DND-41 (cell line): ENCODE measurements around the gene ARHGAP24.

ENCODE experiments used
- ATAC-seq: fragments of 200-7000 bp; cut with Tn5 transposase; 3 replicates; pipeline ENCODE4 v1.9.1; 2021; ENCODE audit warnings: low read depth; ENCODE audit not compliant: insufficient read depth
- DNase-seq: peaks from one replicate; pipeline ENCODE4 v3.0.0-alpha.2; 2020
- H2AFZ ChIP-seq: 2 replicates; pipeline ENCODE4 v1.6.0; 2012; ENCODE audit warnings: low read depth, low read length
- H3K27ac ChIP-seq: 2 replicates; pipeline ENCODE4 v1.5.1; 2012; ENCODE audit warnings: low read length, inconsistent platforms
- H3K27me3 ChIP-seq: fragments of 200-600 bp; sonication (generic); 2 replicates; pipeline ENCODE4 v1.6.0; 2012; ENCODE audit warnings: low read length, mild to moderate bottlenecking, inconsistent platforms; ENCODE audit not compliant: insufficient read depth, poor library complexity
- H3K36me3 ChIP-seq: 2 replicates; pipeline ENCODE4 v1.5.1; 2012; ENCODE audit warnings: low read length, inconsistent platforms; ENCODE audit not compliant: insufficient read depth
- H3K4me1 ChIP-seq: 2 replicates; pipeline ENCODE4 v1.5.1; 2012; ENCODE audit warnings: mild to moderate bottlenecking, low read length; ENCODE audit not compliant: insufficient read depth
- H3K4me2 ChIP-seq: 2 replicates; pipeline ENCODE4 v1.6.0; 2012; ENCODE audit warnings: mild to moderate bottlenecking, moderate library complexity, low read length, inconsistent platforms; ENCODE audit not compliant: insufficient read depth
- H3K4me3 ChIP-seq, 2 experiments: fragments of 200-600 bp in 1 of 2; shearing (Covaris generic) in 1 of 2; 2 replicates each; pipeline ENCODE4 v1.5.1; 2012 to 2016; ENCODE audit warnings: inconsistent platforms in 2 of 2, low read length in 2 of 2, mild to moderate bottlenecking in 2 of 2, low read depth in 1 of 2, moderate library complexity in 1 of 2
- H3K79me2 ChIP-seq: 2 replicates; pipeline ENCODE4 v1.6.0; 2012; ENCODE audit warnings: low read length, inconsistent platforms; ENCODE audit not compliant: insufficient read depth
- H3K9ac ChIP-seq: 2 replicates; pipeline ENCODE4 v1.6.0; 2012; ENCODE audit warnings: low read depth, mild to moderate bottlenecking, inconsistent platforms, low read length, moderate library complexity
- H3K9me3 ChIP-seq: 2 replicates; pipeline ENCODE4 v1.5.1; 2012; ENCODE audit warnings: low read length, moderate library complexity, mild to moderate bottlenecking, inconsistent platforms; ENCODE audit not compliant: insufficient read depth, severe bottlenecking
- H4K20me1 ChIP-seq: 2 replicates; pipeline ENCODE4 v1.6.0; 2012; ENCODE audit warnings: low read length; ENCODE audit not compliant: insufficient read depth
- CTCF ChIP-seq: IDR thresholded peaks from 2 replicates; pipeline ENCODE4 v1.5.1; 2012; ENCODE audit warnings: borderline replicate concordance, low read length, moderate library complexity, mild to moderate bottlenecking; ENCODE audit not compliant: poor library complexity, severe bottlenecking; ENCODE audit errors: extremely low read depth
- EZH2 ChIP-seq: IDR thresholded peaks from 3 replicates; pipeline ENCODE4 v1.6.1; 2012; ENCODE audit warnings: borderline replicate concordance, low read depth, mild to moderate bottlenecking, moderate library complexity, low read length, inconsistent platforms; ENCODE audit not compliant: severe bottlenecking

Gene ARHGAP24

GRCh38 chr4:85776579-85776978 is 301.6 kb downstream of the ARHGAP24 start:
- Histone ChIP-seq H3K27me3 (no peaks in the 10 kb centered on the region), H3K9me3 (no peaks in the 10 kb centered on the region), H2AFZ (no peak overlapping the region), H3K4me3 (no peak overlapping the region), H3K79me2 (no peaks in the 10 kb centered on the region), H3K4me1 (no peaks in the 10 kb centered on the region), H3K27ac (no peak overlapping the region), H3K36me3 (no peaks in the 10 kb centered on the region), H3K9ac (no peak overlapping the region), H4K20me1 (no peaks in the 10 kb centered on the region), H3K4me2 (no peak overlapping the region)
- no peak for DNase-seq
- no peak for TF ChIP-seq EZH2
- TF ChIP-seq CTCF = no peak
- ATAC-seq = no peak

GRCh38 chr4:85777908-85778631 is 303.1 kb downstream of the ARHGAP24 start:
- no peaks in the 10 kb centered on the region for H3K9me3 ChIP-seq
- no peaks in the 10 kb centered on the region for H4K20me1 ChIP-seq
- H3K36me3 ChIP-seq = no peaks in the 10 kb centered on the region
- H2AFZ ChIP-seq = no peak overlapping the region
- H3K27ac ChIP-seq = no peak overlapping the region
- no peak overlapping the region for H3K9ac ChIP-seq
- no peak overlapping the region for H3K4me2 ChIP-seq
- no peaks in the 10 kb centered on the region for H3K79me2 ChIP-seq
- DNase-seq (no peak), ATAC-seq (no peak)
- no peaks in the 10 kb centered on the region for H3K27me3 ChIP-seq
- H3K4me3 ChIP-seq = no peak overlapping the region
- no peaks in the 10 kb centered on the region for H3K4me1 ChIP-seq
- TF ChIP-seq EZH2 = no peak
- TF ChIP-seq CTCF = no peak

GRCh38 chr4:85778632-85779131 is 303.7 kb downstream of the ARHGAP24 start:
- no peak for ATAC-seq
- H4K20me1 ChIP-seq = no peaks in the 10 kb centered on the region
- no peaks in the 10 kb centered on the region for H3K36me3 ChIP-seq
- no peak overlapping the region for H3K9ac ChIP-seq
- H3K4me2 ChIP-seq = no peak overlapping the region
- DNase-seq = no peak
- H3K27me3 ChIP-seq = no peaks in the 10 kb centered on the region
- H3K79me2 ChIP-seq = no peaks in the 10 kb centered on the region
- H3K27ac ChIP-seq = no peak overlapping the region
- no peaks in the 10 kb centered on the region for H3K4me1 ChIP-seq
- H2AFZ ChIP-seq = no peak overlapping the region
- TF ChIP-seq EZH2 (no peak), CTCF (no peak)
- H3K4me3 ChIP-seq = no peak overlapping the region
- H3K9me3 ChIP-seq = no peaks in the 10 kb centered on the region

GRCh38 chr4:85779165-85779564 is 304.2 kb downstream of the ARHGAP24 start:
- no peak overlapping the region for H3K27ac ChIP-seq
- no peak overlapping the region for H3K4me3 ChIP-seq
- no peak for ATAC-seq
- no peak overlapping the region for H3K4me2 ChIP-seq
- H3K27me3 ChIP-seq = no peaks in the 10 kb centered on the region
- no peaks in the 10 kb centered on the region for H4K20me1 ChIP-seq
- H3K9ac ChIP-seq = no peak overlapping the region
- H2AFZ ChIP-seq = no peak overlapping the region
- H3K36me3 ChIP-seq = no peaks in the 10 kb centered on the region
- H3K4me1 ChIP-seq = no peaks in the 10 kb centered on the region
- DNase-seq = no peak
- H3K9me3 ChIP-seq = no peaks in the 10 kb centered on the region
- no peak for TF ChIP-seq EZH2
- no peak for TF ChIP-seq CTCF
- no peaks in the 10 kb centered on the region for H3K79me2 ChIP-seq
